HG03457 (cell line): ENCODE data around the gene RPL37A.

Experiments
- ATAC-seq: cut with Tn5 transposase; IDR thresholded peaks from one replicate; pipeline ENCODE4 v1.9.1; 2021; ENCODE audit warnings: moderate number of reproducible peaks; ENCODE audit not compliant: unreplicated experiment

Gene RPL37A

DNA sequence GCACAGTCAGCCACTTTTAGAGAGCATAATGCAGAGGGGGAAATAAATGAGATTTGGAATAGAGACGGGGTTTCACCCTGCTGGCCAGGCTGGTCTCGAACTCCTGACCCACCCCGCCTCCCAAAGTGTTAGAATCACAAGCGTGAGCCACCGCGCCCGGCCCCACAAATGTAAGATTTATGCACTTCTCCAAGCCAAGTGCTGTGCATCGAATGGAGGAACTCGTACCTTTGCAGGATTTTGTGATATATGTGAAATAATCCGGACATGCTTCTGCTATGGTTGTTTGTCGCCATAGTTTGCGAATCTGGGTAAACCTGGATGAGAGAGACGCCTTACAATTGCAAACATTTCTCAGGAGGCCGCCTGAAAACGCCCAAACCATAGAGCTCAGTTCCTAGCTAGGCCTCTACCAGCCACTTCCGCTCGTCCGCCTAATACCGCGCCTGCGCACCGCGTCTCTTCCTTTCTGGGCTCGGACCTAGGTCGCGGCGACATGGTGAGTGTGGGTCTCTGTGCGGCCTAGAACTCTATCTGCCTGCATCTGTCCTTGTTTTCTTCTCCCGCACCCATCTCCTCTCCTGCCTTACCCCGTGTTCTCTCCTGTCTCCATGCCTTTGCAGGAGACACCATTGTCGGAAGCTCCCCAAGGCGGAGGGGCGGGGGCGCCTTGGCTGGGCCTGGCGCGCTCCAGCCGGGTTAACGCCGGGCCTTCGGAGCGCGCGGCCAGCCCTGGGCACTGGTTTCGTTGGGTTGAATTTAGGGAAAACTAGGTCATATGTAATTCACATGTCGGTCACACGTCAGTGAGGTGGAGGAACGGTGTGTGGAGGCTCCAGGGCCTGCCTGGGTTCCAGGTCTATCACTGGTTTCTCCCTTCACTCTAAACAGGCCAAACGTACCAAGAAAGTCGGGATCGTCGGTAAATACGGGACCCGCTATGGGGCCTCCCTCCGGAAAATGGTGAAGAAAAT is at the start of gene RPL37A:
Gene RPL37A (plus strand): TSS at position 466 of the 974 bp plus-strand sequence. CDS start 31 bp downstream, at position 497.
- ATAC-seq: peak; percentile 76

DNA sequence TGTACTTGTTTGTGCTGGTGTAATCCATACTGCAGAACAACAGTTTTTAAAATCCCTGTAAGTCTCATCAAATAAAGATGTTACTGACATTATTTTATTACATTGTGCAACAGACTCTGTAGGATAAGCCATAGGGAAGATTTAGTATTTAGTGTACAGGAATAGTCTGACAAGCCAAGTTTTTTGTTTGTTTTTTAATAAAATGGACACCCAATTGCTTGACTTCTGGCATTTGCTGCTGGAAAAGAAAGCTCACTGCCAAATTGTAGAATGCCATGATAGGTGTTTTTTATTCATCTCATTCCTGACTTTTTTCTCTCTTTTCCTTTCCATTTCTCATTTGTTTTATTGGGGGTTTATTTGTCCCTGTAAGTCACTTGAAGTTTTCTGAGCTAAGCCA is 48.3 kb upstream of the RPL37A start:
- no peak for ATAC-seq

DNA sequence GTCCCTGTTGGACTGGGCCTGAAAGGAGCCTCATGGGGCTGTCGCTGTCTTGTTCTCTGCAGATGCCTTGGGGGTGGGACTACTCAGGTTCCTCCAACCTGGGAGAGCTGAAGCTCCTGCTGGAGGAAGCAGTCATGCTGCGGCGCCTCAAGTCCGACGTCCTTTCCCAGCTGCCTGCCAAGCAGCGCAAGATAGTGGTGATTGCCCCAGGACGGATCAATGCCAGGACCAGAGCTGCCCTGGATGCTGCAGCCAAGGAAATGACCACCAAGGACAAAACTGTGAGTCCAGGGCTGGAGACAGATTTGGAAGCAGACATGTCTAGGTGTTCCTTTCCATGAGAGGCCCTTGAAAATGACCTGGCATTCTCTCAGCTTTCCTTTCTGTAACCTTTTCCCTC is 47.9 kb upstream of the RPL37A start:
- no peak for ATAC-seq

DNA sequence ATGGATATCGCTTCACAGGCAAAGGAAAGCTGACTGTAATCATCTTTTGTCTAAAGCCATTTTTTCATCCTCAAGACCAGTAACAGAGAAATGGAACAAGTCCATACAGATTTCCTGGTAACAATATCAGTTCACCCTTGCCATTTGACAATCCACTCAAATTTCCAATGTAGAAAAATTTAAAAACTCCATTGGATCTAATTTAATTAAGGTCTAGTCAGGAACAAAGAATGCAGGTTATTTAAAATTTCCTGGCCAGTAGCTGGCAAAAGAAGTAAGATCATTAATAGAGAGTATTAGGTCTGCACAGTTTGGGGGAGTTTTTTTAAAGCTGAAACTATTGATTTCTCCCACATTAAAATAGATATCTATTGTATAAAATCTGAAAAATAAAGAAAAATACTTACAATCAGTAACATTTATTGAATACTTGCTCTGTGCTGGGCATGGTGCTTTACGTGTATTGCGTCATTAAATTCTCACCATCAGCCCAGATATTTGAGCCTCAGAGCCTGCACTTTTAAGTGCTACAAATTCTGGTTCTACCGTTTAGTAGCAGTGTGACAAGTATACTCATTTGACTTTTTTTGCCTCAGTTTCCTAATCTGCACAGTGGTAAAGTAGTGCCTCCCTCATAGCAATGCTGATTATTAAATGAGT is 44.6 kb upstream of the RPL37A start:
- ATAC-seq: no peak

DNA sequence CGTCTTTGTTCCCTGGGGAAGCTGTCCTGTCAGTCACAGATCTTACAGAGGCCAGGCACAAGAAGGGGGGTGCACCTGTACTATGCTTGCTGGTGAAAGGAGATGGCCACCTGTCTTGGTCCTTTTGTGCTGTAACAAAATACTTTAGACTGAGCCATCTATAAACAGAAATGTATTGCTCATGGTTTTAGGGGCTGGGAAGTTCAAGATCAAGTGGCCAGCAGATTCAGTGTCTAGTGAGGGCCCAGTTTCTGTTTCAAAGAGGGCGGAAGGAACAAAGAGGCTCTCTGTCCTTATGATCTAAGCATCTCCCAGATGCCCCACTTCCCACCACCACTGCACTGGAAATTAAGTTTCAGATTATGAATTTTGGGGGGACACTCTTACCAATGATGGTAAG is 35.5 kb upstream of the RPL37A start:
- ATAC-seq: no peak

DNA sequence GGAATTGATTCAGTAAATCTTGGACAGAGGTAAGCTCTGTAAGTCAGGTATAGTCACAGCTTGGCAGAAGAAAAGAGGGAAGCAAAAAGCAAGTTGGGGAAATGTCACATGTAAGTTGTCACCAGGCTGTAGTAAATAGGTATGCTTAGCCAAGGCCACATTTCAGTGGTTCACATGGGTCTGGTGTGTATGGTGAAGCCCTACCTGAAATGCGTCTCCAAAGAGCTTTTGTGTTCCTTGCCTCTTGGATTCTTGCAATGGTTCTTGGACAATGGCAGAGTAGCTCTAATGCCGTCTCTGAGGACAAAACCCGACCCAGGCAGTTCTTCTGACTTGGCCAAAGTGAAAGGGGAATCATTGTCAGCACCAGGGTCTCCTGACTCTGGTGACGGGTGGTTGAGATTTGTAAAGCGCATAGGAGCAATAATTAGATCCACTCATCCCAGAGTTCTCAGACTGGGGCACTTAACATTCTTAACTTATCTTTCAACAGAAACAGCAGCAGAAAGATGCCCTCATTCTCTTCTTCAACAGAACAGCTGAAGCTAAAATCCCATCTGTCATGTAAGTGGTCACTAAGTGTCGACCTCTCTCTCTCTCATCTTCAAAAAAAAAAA is 34.4 kb upstream of the RPL37A start:
- no peak for ATAC-seq

DNA sequence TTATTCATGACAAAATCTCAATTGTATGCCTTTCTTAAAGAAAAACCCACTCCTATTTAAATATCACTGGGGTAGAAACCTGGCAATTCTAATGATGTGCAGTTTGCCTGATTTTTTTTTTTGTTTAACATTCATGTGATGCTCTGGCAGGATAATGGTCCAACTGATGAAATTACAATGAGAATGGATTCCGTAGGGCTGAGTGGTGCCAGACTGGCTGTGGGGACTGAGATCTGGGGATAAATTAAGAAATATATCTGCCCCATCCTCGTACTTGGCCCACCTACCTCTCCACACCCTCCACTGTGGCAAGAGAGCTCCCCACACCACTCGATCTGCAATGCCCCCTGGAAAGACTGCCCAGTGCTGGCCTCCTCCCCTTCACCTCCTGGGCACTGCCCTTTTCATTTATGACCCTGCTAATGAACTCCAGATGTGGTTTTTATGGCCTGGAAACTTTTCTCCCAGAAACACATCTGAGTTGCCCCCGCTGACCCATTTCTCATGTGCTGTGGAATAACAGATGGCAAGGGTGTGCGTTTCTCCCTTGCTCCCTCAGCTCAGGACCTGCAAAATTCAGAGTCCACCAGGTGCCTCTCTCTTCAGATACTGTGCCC is 33.0 kb upstream of the RPL37A start:
- ATAC-seq: no peak

DNA sequence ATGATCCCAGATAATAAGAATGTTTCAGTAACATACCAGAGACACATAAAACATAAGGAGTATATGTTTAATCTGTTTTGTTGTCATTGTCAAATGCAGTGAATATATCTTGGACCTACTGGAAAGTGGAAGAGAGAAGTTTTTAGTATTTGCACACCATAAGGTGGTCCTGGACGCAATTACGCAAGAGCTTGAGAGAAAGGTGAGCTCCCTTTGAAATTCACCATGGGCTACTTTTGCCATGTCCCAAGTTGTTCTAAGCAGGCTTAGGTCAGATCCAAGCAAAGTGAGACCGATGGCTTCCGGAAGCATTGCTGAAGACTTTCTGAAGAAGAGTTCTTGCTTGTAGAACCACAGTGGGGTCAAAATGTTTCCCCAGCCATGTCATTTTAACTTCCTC is 30.8 kb upstream of the RPL37A start:
- no peak for ATAC-seq

DNA sequence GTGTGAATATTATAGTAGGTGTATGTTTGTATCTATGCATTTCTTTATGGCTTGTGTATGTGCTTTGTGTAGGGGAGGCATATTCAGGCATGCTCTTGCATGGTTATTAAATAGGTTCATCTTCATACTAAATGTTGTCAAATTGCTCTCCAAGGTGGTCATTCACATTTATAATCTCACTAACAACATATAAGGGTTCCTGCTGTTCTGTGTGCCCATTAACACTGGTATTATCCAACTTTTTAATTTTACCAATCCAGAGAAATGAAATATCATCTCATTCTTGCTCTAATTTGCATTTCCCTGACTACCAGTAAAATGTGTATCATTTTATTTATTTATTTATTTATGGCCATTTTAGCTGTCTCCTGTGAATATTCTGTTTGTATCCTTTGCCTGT is 29.0 kb upstream of the RPL37A start:
- no peak for ATAC-seq

DNA sequence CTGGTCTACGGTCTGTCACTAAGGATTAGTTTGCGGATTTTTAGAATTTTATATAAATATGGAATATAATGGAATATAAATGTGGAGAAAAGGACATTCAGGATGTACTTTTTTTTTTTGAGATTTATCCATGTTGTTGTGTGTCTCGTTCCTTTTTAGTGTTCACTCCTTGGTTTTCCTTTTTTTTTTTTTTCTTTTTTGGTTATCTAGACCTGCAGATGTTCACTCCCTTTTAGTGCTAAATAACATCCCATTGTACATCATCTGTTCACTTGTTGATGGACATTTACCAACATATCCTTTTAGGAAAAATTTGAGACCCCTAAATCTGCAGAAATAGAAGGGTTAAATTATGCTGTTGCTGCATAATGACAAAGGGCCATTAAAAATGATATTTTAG is 25.5 kb upstream of the RPL37A start:
- no peak for ATAC-seq

DNA sequence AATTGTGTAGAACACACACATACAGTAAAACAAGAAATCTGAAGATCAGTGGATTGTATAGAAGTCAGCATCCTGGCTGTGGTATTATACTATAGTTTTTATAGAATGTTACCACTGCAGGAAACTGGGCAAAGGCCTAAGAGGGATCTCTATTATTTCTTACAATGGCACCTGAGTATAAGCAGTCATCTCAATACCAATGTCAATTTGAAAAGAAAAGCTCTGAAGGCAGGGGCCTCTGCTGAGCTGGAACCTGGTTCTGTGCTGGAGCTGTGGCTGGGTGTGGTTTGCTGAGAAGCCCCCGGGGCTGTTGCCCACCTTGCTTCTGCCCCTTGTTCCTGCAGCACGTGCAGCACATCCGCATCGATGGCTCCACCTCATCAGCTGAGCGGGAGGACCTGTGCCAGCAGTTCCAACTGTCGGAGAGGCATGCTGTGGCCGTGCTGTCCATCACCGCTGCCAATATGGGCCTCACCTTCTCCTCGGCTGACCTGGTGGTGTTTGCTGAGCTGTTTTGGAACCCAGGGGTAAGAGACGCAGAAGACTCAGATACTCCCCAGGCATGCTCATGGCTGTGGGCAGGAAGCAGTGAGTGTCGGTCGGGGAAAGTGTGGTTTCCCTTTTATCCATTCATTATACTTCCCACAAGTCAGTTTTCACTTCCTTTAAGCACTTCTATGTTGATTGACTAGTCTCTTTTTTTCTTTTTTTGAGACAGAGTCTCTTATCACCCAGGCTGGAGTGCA is 23.5 kb upstream of the RPL37A start:
- ATAC-seq: peak; percentile 79

DNA sequence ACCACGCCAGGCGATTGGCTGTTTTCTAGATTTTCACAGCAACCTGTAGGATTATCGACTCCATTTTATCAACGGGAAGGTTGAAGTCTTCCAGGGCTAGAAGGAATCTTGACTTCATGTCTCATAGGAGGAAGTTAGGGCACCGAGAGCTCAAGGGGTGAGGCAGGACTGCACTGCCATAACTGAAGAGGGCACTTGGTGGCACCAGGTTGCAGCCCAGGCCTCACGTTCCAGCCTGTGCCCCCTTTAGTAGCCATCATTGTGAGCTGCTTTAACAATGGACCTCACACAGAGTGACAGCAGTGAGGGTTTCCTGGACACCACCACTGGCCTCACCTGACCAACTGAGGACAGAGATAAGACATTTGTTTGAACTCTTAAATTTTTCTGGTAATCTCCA is 22.9 kb upstream of the RPL37A start:
- ATAC-seq: no peak

DNA sequence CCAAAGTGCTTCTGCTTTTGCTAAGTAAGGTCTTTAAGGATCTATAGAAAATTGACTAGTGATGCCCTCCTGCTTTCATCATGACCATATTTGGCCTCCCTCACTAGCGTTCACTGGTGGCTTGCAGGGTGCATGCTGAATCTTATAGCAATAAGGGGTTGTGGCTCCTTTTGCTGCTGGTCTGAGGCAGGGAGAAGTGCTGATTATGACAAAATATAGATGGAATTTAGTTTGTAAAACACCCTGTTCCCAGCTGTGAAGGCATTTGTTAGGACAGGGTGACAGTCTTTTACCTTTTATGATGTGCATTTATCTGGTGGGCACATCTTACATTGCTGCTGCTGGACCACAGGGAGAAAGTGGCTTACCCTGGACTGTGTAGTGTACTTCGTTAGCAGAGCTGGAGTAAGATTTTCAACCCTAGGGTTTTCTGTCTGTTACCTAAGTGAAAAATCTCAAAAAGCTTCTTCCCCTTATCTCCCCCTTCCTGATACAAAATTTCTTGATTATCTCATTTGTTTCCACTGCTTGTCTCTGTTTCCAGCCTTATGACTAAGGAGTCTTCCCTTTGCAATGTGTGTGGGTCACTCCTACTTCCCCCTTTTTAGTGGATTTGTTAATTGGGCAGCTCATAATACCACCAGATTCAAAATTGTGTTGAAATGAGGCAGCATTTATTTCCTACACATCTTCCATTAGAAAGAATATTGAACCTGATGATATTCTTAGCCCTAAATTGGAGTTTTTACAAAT is 21.2 kb upstream of the RPL37A start:
- ATAC-seq: no peak

DNA sequence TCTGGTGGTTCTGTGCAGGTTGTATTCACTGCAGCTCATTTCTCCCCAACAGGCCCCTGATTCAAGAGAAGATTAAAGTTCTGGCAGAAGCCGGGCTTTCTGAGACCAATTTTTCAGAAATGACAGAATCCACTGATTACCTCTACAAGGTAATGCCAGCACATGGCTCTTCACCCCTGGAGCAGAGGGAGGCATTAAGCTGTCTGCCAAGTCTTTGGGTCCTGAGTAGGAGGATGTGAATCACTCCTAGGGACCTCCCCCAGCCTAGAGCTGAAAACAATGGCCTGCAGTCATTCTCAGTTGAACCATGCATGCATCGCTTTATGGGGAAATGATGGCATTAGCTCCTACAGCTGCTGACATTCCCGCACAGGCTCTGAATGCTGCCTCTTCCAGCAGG is 20.5 kb upstream of the RPL37A start:
- no peak for ATAC-seq

DNA sequence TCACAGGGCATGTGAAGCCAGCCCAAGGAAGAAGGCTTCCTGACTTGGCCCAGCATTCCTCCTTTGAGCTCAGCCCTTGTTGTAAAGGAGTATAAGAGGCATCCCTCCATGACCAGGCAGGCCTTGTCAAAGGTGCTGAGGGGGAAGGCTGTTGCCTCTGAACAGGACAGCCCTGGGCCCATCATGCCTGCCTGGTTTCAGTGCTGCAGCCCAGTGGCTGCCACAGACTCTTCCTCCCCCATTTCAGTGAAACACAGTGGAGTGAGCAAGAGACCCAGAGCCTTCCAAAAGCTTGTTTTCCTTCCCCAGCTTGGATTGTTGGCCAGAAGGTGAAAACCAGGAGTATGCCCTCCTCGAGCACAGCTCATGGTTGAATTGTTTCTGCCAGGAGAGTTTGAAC is 19.9 kb upstream of the RPL37A start:
- ATAC-seq: no peak

DNA sequence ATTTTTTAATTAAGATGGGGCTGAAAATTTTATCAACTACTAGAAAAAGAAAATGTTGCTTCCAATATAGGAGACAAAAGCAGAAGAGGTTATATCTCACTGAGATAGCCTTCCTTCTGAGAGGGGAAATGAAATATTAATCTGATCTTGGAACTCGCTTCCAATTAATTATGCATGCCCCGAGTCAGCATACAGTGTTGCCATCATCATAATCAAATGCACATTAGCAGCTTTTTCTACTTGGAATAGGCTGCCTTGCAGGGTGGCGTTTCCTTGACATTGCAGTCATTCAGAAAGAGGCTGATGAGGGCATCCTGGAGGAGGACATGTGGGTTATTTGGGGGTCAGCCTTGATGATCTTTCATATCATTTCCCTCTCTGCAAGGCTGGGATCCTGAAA is 18.4 kb upstream of the RPL37A start:
- ATAC-seq: no peak

DNA sequence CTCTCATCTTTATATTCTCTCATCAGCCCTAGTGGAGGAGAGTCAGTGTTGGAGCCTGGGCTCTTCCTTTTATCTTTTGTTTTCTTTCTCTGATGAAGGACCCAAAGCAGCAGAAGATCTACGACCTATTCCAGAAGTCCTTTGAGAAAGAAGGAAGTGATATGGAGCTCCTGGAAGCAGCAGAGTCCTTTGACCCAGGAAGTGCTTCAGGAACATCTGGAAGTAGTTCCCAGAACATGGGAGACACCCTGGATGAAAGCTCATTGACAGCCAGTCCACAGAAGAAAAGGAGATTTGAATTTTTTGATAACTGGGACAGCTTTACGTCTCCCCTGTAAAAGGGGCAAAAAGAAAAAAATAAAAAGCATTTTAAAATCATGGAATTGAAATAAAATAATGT is 16.0 kb upstream of the RPL37A start:
- ATAC-seq: no peak

DNA sequence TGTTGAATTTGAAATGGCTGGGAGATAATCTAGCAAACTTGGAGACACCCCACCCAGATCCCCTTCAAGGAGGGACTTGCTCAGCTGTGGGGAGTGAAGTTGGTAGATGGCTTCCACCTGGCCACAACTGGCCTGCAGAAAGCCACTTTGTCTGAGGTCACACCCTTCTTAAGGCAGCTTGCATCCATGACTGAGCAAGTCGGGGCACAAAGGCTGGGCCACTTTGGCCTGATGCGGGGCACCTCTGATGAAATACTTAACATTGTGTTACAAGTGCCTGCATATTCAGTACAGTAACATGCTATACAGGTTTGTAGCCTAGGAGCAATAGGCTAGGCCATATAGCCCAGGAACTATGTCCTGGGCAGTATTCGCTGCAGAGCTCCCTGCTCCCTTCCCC is 13.4 kb upstream of the RPL37A start:
- ATAC-seq: no peak

DNA sequence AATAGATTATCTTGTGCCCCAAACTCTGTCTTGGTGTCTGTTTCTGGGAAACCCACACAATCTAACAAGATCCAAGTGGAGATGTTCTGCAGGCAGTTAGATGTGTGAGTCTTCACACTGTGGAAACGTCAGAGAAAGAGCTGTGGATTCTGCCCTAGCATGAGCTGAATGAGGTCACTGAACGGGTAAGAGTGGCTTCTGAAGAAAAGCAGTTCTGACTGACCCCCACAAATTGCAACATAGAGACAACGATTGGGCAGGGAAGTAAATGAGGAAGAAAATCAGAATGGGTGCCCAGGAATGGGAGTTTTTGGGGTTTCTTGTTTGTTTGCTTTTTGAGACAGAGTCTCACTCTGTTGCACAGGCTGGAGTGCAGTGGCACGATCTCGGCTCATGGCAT is 12.9 kb upstream of the RPL37A start:
- ATAC-seq: no peak

DNA sequence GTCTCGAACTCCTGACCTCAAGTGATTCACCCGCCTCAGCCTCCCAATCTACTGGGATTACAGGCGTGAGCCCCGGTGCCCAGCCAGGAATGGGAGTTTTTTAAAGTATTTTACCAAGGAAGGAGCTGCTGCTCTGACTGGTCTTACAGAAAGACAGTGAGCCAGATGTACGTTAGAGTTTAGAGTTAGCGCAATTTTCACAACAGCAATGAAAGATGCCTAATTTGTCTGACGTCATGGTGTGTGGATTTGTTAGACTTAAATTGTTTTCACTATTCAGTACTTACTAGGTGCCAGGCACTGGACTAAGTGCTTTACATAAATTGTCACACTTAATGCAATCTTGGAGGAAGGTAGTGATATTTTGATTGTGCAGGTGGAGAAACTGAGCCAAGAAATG is 12.4 kb upstream of the RPL37A start:
- ATAC-seq: no peak
